IPS-NIHi7 (cell line): ENCODE measurements around the gene MDH1.
A peak's percentile ranks its signal among the peaks of the same experiment; 100 is the strongest.
"Not testable (repeated sequence)": the region's sequence is repeated elsewhere in the genome, so short reads cannot be mapped to it uniquely, and the experiment has no call there.

Experiments used
- DNase-seq: peaks from one replicate; pipeline ENCODE4 v3.0.0; 2012; ENCODE audit warnings: mixed read lengths; ENCODE audit errors: extremely low spot score

Gene MDH1

DNA sequence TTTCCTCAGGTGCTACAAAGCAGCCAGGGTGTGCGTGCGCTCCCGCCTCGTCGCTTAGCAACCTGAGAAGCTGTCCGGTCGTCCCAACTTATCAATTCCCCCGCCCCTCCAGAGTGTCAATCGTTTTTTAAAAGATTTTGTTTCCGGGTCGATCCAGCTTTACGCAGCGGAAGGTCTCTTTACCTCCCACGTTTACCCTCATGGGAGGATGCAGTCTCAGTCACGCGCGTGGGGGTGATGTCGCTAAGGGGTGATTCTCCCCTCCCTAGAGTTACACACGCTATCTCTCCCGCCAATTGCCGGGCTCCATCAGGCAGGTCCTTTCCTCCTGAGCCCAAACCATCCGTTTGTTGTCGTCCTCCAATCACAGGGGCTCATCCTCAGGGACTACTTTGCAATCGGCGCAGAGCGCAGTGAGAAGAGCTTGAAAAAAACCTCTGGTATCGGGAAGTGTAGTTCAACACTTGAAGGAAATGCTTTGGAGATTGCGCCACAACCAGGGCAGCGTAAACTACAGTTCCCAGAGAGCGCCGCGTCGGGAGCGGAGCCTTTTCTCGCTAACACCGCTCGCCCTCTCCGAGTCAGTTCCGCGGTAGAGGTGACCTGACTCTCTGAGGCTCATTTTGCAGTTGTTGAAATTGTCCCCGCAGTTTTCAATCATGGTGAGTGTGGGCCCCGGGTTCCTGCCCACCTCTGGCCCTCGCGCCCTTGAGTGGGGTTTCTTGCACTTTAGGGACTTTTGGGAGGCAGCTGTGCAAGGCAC is at the start of gene MDH1, which contains the start of gene WDPCP:
TSS of gene MDH1 (plus strand) at position 579 of the 763 bp plus-strand sequence. CDS start at position 660, 81 bp downstream.
TSS of gene WDPCP (minus strand) at position 93 of the 763 bp plus-strand sequence. CDS start 206 bp downstream, outside the sequence.
- peak; percentile 87 for DNase-seq

DNA sequence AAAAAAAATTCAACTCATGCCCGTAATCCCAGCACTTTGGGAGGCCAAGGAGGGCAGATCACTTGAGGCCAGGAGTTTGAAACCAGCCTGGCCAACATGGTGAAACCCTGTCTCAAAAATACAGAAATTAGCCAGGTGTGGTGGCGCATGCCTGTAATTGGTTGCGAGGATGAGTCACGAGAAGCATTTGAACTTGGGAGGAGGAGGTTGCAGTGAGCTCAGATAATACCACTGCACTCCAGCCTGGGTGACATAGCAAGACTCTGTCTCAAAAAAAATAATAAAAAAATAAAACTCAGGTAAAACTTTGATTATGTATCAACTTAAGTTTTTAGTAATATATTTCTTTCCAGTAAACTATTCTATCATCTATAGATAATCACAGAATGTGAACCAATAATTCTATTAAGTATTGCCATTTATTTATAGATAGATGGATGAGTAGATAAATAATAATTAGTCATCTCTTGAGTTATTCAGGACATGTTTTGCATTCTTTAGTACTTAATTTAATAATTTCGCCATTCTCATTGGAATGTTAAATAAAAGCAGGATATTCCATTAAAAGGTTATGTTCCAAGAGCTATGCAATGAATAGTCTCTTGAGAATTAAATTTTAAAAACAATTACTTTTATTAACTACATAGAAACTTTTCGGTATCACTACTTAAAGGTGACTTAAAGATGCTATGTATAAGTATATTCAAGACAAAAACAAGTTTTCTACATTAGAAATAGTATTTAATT is 49.2 kb upstream of the MDH1 start:
- DNase-seq, result no peak

DNA sequence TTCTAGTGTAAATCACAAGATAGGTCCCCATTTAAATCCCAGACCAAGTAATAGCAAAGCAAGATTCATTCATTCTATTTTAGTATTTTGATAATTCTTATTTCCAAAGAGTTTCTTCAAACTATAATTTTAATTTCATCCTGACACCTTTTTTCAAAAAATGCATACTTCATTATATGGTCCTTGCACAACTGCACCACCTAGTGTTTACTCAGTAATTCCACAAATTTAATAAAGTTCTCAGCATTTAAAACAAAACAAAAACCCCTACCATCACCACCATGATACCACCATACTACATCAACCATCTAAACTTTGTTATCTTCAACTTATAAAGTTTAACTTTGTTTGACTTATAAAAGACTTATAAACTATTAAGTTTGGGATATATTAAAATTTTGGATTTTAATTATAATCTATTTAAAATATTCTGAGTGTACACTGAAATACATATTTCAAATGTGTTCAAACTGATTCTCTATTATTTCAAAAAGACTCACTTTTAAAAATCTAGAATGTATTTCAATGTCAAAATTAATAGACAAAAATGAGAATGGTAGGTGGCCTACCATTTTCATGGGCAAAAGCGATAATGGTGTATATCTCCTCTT is 44.6 kb upstream of the MDH1 start:
- no peak for DNase-seq

- DNase-seq, result no peak
These were observed 43.7 kb upstream of the MDH1 start for GRCh38 chr2:63545023-63545422.

DNA sequence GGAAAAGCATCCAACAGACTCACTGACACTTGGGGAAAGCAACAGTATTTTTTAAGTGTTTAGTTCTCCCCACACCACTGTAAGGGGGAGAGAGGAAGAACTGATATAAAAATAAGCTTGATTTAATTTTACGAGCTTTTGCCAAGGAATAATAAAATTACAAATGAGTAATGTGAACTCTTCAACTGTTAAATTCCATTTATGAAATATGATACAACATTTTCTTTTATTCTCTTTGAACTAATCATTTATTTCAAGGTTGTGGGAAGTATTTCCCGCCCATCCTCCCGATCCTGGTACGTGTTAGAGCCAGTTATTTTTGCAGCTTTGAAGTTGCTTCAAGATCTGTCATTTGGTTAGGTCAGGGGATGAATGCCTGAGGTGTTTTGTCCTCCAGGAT is 35.7 kb upstream of the MDH1 start:
- no peak for DNase-seq

DNA sequence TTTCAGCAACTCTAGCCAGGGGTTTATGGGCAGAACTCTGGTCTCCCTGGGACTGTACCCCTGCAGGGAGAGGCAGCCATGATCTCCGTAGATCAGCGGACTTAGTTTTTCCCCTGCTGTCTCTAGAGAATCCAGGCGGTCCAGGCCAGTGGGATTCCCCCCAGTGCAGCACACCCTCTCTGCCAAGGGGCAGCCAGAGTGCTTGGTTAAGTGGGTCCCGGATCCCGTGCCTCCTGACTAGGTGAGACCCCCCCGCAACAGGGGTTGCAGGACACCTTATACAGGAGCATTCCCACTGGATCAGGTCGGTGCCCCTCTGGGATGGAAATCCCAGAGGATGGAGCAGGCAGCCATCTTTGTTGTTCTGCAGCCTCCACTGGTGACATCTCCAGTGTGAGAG is 33.5 kb upstream of the MDH1 start:
- DNase-seq, result no peak

- no peak for DNase-seq
These were observed 32.8 kb upstream of the MDH1 start for GRCh38 chr2:63555931-63556330.

DNA sequence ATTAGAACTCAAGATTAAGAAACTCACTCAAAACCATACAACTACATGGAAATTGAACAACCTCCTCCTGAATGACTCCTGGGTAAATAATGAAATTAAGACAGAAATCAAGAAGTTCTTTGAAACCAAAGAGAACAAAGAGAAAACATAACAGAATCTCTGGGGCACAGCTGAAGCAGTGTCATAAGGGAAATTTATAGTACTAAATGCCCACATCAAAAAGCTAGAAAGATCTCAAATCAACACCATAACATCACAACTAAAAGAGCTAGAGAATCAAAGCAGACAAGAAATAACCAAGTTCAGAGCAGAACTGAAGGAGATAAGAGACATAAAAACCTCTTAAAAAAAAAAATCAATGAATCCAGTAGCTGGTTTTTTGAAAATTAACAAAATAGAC is 30.9 kb upstream of the MDH1 start:
- DNase-seq, result not testable (repeated sequence)

DNA sequence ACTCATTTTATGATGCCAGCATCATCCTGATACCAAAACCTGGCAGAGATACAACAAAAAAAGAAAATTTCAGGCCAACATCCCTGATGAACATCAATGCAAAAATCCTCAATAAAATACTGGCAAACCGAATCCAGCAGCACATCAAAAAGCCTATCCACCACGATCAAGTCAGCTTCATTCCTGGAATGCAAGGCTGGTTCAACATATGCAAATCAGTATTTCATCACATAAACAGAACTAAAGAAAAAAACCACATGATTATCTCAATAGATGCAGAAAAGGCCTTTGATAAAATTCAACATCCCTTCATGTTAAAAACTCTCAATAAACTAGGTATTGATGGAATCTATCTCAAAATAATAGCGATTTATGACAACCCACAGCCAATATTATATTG is 29.8 kb upstream of the MDH1 start:
- not testable (repeated sequence) for DNase-seq

- DNase-seq, result no peak
These were observed 26.0 kb upstream of the MDH1 start for GRCh38 chr2:63562751-63563150.

DNA sequence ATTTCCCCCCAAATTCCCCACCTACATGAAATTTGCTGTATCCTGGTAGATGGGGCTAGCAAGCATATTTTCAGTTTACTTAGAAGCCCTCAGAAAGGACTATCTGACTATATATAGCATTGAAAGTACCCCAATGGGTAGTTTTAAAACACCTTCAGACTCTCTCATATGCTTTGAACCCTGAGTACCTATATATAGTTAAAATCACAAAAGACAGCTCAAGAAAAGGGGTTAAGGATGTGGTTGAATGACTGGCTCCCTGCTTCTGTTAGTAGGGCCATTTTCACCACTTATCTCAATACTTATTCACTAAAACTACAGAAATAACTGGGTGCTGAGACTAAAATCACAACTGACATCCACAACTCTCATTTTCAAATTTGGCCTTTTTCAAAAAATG is 19.0 kb upstream of the MDH1 start:
- DNase-seq, result no peak

GRCh38 chr2:63571291-63571690 is 17.5 kb upstream of the MDH1 start:
- no peak for DNase-seq

- no peak for DNase-seq
These were observed 16.8 kb upstream of the MDH1 start for GRCh38 chr2:63572001-63572400.

DNA sequence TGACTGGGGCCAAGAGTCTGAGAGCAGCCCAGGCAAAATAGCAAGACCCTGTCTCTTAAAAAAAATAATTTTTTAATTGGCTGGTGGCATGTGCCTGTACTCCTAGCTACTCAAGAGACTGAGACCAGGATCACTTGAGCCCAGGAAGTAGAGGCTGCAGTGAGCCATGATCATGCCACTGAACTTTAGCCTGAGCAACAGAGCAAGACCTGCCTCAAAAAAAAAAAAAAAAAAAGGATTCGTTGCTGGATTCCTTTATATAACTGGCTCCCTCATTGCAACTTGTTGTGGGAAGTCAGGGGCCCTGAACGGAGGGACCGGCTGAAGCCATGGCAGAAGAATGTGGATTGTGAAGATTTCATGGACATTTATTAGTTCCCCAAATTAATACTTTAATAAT is 15.7 kb upstream of the MDH1 start:
- DNase-seq, result not testable (repeated sequence)

GRCh38 chr2:63573726-63574345 is 14.9 kb upstream of the MDH1 start:
- not testable (repeated sequence) for DNase-seq

GRCh38 chr2:63576546-63576945 is 12.2 kb upstream of the MDH1 start:
- no peak for DNase-seq

DNA sequence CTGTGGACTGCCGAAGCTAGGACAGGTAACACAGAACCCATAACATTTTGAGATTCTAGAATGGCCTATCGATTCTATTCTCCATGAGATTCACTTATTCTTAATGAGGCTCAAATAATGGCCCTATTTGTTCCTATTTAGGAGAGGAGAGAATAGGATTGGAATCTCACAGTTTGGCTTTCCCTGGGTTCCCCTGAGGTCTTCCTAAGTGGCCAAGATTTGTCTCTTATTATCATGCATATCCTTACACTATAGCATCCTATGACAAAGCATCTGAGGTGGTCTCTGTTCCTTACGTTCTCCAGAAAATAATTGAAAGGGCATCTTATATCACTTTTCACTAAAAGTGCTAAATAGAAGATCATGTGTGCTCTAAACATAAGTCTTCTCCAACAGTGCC is 10.0 kb upstream of the MDH1 start:
- no peak for DNase-seq

DNA sequence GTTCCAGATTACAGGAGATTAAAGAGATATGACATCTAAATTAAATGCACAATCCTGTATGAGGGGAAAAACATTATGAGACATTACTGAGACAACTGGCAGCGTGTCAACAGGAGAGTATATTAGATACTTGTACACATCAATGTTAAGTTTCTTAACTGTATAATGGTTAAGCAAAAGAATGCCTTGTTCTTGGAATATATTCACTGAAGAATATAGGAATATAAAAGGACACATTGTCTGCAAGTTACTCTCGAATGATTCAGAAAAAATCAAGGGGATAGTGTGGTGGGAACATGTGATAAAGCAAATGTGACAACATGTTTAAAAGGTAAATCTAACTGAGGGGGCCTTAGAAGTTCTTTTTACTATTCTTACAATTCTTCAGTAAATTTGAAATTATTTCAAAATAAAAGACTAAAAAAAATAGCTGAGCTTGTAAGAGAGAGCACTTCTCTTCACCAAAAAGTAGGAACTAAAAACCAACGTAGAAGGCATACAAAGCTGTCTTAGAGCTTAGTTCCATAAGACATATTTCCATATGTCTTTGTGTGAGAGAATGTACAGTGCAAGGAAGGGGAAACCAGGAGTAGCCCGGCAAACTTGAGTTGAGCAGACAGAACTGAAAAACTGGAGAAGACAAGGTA is 8.0 kb upstream of the MDH1 start:
- DNase-seq, result no peak

GRCh38 chr2:63581298-63581961 is 7.3 kb upstream of the MDH1 start:
- no peak for DNase-seq

- no peak for DNase-seq
These were observed 5.9 kb upstream of the MDH1 start for GRCh38 chr2:63582873-63583272.

DNA sequence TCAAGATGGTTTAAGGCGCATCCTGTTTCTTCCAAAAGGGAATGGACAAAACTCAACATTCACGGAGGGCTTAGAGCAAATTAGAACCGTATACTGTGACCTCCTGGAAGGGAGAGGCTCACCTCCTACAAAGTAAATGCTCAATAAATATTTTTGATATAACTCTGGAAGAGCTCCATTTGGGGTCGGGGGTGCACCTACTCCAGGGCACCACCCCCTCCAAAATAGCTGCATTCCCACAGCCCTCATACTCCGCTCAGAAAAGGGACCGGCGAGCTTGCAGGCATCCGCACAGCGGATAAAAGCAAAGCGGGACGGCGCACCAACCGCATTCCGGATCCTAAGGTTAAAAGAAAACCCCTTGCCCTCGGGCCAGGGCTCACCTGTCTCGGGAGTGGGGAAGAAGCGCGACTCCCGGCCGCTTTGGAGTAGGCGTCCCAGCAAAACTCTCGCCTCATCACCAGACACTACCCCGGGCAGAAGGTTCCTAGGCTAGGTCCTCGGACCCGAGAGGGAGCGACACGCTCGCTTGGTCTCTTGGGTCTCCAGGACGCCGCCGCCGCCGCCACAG is 864 bp upstream of the MDH1 start:
- no peak for DNase-seq
